Measurements from ENCODE around the gene MEMO1. TPM values are rescaled to one million over a fixed set of nuclear protein-coding genes. Genes with fewer than 3 reads are reported as not detected.
"Not testable (repeated sequence)": the region's sequence is repeated elsewhere in the genome, so short reads cannot be mapped to it uniquely, and the experiment has no call there.

MEMO1 gene
- total RNA-seq, 2 donors from 2014 or later = 25.3 to 27.2 TPM

DNA sequence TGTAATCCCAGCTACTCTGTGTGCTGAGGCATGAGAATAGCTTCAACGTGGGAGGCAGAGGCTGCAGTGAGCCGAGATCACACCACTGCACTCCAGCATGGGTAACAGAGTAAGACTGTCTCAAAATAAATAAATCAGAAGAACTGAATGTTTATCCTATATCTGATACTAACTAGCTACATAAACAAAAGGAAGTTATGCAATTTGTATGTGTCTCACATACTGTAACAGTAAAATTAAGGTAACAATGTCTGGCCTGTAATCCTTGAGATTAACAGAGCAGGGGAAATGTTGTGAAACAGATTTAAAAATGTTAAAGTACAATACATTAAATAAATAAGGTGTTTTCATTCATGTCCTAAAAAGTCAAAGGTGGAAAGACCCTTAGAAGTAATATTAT is 150.8 kb downstream of the MEMO1 start:
- TF ChIP-seq, protein P1, sequence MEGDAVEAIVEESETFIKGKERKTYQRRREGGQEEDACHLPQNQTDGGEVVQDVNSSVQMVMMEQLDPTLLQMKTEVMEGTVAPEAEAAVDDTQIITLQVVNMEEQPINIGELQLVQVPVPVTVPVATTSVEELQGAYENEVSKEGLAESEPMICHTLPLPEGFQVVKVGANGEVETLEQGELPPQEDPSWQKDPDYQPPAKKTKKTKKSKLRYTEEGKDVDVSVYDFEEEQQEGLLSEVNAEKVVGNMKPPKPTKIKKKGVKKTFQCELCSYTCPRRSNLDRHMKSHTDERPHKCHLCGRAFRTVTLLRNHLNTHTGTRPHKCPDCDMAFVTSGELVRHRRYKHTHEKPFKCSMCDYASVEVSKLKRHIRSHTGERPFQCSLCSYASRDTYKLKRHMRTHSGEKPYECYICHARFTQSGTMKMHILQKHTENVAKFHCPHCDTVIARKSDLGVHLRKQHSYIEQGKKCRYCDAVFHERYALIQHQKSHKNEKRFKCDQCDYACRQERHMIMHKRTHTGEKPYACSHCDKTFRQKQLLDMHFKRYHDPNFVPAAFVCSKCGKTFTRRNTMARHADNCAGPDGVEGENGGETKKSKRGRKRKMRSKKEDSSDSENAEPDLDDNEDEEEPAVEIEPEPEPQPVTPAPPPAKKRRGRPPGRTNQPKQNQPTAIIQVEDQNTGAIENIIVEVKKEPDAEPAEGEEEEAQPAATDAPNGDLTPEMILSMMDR (IDR thresholded peaks at IDR 0.05) = no peak
- no peak for ATAC-seq (ENCODE audit: insufficient number of reproducible peaks, low FRiP score, low read depth)
- H3K27ac ChIP-seq = no peak overlapping the region

DNA sequence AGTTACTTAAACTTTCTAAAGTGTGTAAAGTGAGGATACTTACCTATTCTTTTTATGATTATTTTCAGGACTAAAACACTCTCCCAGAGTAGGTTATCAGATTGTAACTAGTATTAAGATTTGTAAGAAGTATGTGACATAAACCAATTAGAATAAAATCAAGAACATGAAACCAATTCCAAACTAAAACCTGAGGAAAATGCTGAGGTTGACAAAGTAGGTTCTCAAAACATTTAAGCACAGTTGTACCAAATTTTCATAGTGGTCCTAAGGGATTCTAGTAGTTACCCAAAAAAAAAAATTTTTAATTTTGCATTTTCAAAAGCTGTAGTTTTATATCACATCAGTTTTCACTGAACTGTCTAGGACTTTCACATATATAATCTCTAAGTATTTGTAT is 157.3 kb downstream of the MEMO1 start:
- Histone ChIP-seq H3K27me3 (replicated peaks; ENCODE audit: insufficient read depth) (no peaks in the 10 kb centered on the region), H3K36me3 (no peaks in the 10 kb centered on the region), H3K4me1 (ENCODE audit: control insufficient read depth in 1 of 2, low read depth in 2 of 2) (no peaks in the 10 kb centered on the region), H3K9me3 (no peaks in the 10 kb centered on the region), H3K27ac (no peak overlapping the region), H3K4me3 (no peak overlapping the region)
- no peak for DNase-seq (ENCODE audit: low spot score)
- TF ChIP-seq, protein P1 (IDR thresholded peaks at IDR 0.05) = no peak
- no peak for ATAC-seq (ENCODE audit: insufficient number of reproducible peaks, low FRiP score, low read depth)

More for the DNA sequence above, 150.8 kb downstream of the MEMO1 start:
- H3K36me3 ChIP-seq = no peaks in the 10 kb centered on the region
- no peak for DNase-seq (ENCODE audit: low spot score)
- no peak overlapping the region for H3K4me3 ChIP-seq
- H3K9me3 ChIP-seq = no peaks in the 10 kb centered on the region
- no peaks in the 10 kb centered on the region for H3K27me3 ChIP-seq (replicated peaks; ENCODE audit: insufficient read depth)
- no peaks in the 10 kb centered on the region for H3K4me1 ChIP-seq (ENCODE audit: control insufficient read depth in 1 of 2, low read depth in 2 of 2)

DNA sequence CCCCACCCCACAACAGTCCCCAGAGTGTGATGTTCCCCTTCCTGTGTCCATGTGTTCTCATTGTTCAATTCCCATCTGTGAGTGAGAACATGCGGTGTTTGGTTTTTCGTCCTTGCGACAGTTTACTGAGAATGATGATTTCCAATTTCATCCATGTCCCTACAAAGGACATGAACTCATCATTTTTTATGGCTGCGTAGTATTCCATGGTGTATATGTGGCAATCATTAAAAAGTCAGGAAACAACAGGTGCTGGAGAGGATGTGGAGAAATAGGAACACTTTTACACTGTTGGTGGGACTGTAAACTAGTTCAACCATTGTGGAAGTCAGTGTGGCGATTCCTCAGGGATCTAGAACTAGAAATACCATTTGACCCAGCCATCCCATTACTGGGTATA is 168.7 kb downstream of the MEMO1 start:
- H3K4me1 ChIP-seq (ENCODE audit: control insufficient read depth in 1 of 2, low read depth in 2 of 2); H3K27ac ChIP-seq; H3K36me3 ChIP-seq; DNase-seq (ENCODE audit: low spot score); H3K9me3 ChIP-seq; H3K27me3 ChIP-seq (replicated peaks; ENCODE audit: insufficient read depth); ATAC-seq (ENCODE audit: insufficient number of reproducible peaks, low FRiP score, low read depth); H3K4me3 ChIP-seq: not testable (repeated sequence)

DNA sequence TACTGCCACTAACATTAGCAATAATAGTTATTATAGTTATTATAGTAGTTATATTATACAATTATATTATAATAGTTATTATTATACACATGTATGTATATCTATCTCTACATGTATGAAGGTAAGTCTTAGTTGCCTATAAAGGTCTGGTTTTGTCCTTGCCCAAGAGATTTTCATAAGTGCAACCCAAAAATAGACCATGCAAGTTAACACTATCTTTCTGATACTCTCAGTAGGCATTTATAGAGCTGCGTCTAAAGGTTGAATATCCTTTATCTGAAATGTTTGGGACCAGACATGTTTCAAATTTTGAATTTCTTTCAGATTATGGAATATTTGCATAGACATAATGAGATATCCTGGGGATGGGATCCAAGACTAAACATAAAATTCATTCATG is 175.4 kb downstream of the MEMO1 start:
- H3K27ac ChIP-seq = no peak overlapping the region
- no peaks in the 10 kb centered on the region for H3K4me1 ChIP-seq (ENCODE audit: control insufficient read depth in 1 of 2, low read depth in 2 of 2)
- DNase-seq (ENCODE audit: low spot score) = no peak
- no peaks in the 10 kb centered on the region for H3K27me3 ChIP-seq (replicated peaks; ENCODE audit: insufficient read depth)
- ATAC-seq (ENCODE audit: insufficient number of reproducible peaks, low FRiP score, low read depth) = no peak
- TF ChIP-seq, protein P1 (IDR thresholded peaks at IDR 0.05) = no peak
- H3K36me3 ChIP-seq = no peaks in the 10 kb centered on the region
- no peak overlapping the region for H3K4me3 ChIP-seq
- H3K9me3 ChIP-seq = no peaks in the 10 kb centered on the region

DNA sequence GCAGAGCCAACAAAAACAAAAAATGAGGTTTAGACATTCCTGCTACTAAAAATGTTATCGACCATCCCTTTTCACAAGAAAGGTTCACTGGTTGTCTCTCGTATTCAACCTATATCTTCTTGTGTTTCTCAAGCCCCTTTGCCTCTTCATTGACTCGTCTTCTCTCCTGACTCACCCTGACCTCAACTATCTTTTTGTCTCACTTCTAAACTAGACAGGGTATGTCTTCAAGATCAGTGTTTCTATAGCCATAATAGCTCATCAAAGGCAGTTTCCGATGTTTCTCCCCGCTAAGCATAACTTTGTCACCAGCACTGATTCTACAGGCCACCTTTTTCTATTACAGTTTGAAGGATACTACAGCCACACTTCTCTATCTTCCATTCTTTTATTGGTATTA is 178.4 kb downstream of the MEMO1 start:
- ATAC-seq (ENCODE audit: insufficient number of reproducible peaks, low FRiP score, low read depth) (no peak), DNase-seq (ENCODE audit: low spot score) (no peak)
- Histone ChIP-seq H3K36me3 (no peaks in the 10 kb centered on the region), H3K9me3 (peaks cover 7% of the 10 kb centered on the region), H3K27me3 (replicated peaks; ENCODE audit: insufficient read depth) (no peaks in the 10 kb centered on the region), H3K27ac (no peak overlapping the region), H3K4me1 (ENCODE audit: control insufficient read depth in 1 of 2, low read depth in 2 of 2) (no peaks in the 10 kb centered on the region), H3K4me3 (no peak overlapping the region)
- TF ChIP-seq, protein P1 (IDR thresholded peaks at IDR 0.05) = no peak

DNA sequence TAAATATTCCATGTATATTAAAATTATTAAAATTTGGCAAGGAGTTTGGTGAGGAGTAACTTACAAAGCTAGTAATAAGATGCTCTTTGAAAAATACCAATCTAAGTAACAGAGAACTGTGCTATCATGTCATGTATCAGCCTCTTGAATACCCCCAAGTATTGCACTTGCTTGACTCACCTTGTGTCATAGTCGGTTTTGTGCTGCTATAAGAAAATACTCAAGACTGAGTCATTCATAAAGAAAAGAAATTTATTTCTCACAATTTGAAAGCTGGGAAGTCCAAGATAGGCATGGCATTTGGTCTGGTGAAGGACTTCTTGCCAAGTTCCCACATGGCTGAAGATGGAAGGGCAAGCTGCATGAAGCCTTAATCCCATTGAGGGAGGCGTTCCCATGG is 179.2 kb downstream of the MEMO1 start:
- no peak for ATAC-seq (ENCODE audit: insufficient number of reproducible peaks, low FRiP score, low read depth)

More for the DNA sequence above, 179.2 kb downstream of the MEMO1 start:
- Histone ChIP-seq H3K27ac (no peak overlapping the region), H3K4me3 (no peak overlapping the region), H3K9me3 (peaks cover 8% of the 10 kb centered on the region), H3K36me3 (no peaks in the 10 kb centered on the region), H3K27me3 (replicated peaks; ENCODE audit: insufficient read depth) (no peaks in the 10 kb centered on the region), H3K4me1 (ENCODE audit: control insufficient read depth in 1 of 2, low read depth in 2 of 2) (no peaks in the 10 kb centered on the region)
- TF ChIP-seq, protein P1 (IDR thresholded peaks at IDR 0.05) = no peak
- DNase-seq (ENCODE audit: low spot score) = no peak

Data from thoracic aorta (tissue), 2 donors.